A549 treated with AZD9567 at 1 μM for 4 hours (cell line): ENCODE results near the gene SLC25A29. TPM values are rescaled to one million over a fixed set of nuclear protein-coding genes. Genes with fewer than 3 reads are reported as not detected.

Source experiments
- total RNA-seq: library from RNA; stranded (reverse); fragments of 200-300 nt; extraction: Qiagen RNA extraction; gene quantifications from 5 replicates; pipeline ENCODE4 v1.2.3, GENCODE V29; 2022; ENCODE audit not compliant: insufficient read depth

SLC25A29 gene, protein sequence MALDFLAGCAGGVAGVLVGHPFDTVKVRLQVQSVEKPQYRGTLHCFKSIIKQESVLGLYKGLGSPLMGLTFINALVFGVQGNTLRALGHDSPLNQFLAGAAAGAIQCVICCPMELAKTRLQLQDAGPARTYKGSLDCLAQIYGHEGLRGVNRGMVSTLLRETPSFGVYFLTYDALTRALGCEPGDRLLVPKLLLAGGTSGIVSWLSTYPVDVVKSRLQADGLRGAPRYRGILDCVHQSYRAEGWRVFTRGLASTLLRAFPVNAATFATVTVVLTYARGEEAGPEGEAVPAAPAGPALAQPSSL
- total RNA-seq = 8.9 to 11.6 TPM (median 10.4 TPM) in 5 replicates

GRCh38 chr14:100306101-100306997 lies at the start of gene SLC25A29:
Gene SLC25A29, minus strand, starts transcription at chr14:100306444. Its CDS starts 212 bp downstream, at chr14:100306232.

GRCh38 chr14:100323121-100323941 lies 17.1 kb upstream of the SLC25A29 start, which contains the start of gene SLC25A47:
Gene SLC25A47, plus strand, starts transcription at chr14:100323339. Its CDS starts 76 bp downstream, at chr14:100323415.

Other genes with a start within 250 kb of the SLC25A29 start
- 25.0 to 27.6 TPM (median 26.6 TPM) in 5 replicates for gene EVL, start 241.0 kb downstream of the SLC25A29 start, total RNA-seq
- gene DEGS2, start 146.8 kb downstream of the SLC25A29 start, total RNA-seq = 1.6 to 3.2 TPM (median 1.7 TPM) in 4 of 5 replicates, not detected in the other
- gene YY1, start 67.3 kb downstream of the SLC25A29 start, total RNA-seq = 59.9 to 77.4 TPM (median 70.8 TPM) in 5 replicates
- gene SLC25A47, start 16.9 kb upstream of the SLC25A29 start, total RNA-seq = not detected in 5 replicates
- gene WDR25, start 70.0 kb upstream of the SLC25A29 start, total RNA-seq = 4.1 to 9.9 TPM (median 9.6 TPM) in 5 replicates